NT2/D1 (cell line): ENCODE data around the gene ACMSD.
A peak's percentile ranks its signal among the peaks of the same experiment; 100 is the strongest.
"Not testable (repeated sequence)": the region's sequence is repeated elsewhere in the genome, so short reads cannot be mapped to it uniquely, and the experiment has no call there.

Experiments used
- DNase-seq: peaks from one replicate; pipeline ENCODE4 v3.0.0-alpha.2; 2011; ENCODE audit warnings: low read depth, low spot score
- H3K27me3 ChIP-seq: 2 replicates; pipeline ENCODE4 v1.6.0; 2011; ENCODE audit warnings: mild to moderate bottlenecking; ENCODE audit not compliant: insufficient read length, insufficient read depth
- H3K36me3 ChIP-seq: 2 replicates; pipeline ENCODE4 v1.6.1; 2011; ENCODE audit warnings: mild to moderate bottlenecking, low read length, mixed read lengths; ENCODE audit not compliant: insufficient read depth, insufficient read length
- H3K4me1 ChIP-seq: 2 replicates; pipeline ENCODE4 v1.5.1; 2011; ENCODE audit not compliant: insufficient read depth, insufficient read length
- H3K4me3 ChIP-seq: 2 replicates; pipeline ENCODE4 v1.5.1; 2011; ENCODE audit warnings: low read depth; ENCODE audit not compliant: insufficient read length
- H3K9ac ChIP-seq: 2 replicates; pipeline ENCODE4 v1.6.0; 2011; ENCODE audit warnings: low read depth; ENCODE audit not compliant: insufficient read length
- H3K9me3 ChIP-seq: 2 replicates; pipeline ENCODE4 v1.5.1; 2011; ENCODE audit warnings: mild to moderate bottlenecking, low read length; ENCODE audit not compliant: insufficient read depth
- SUZ12 ChIP-seq: IDR thresholded peaks from 2 replicates; pipeline ENCODE4 v1.6.1; 2011; ENCODE audit not compliant: insufficient read length, insufficient read depth; ENCODE audit errors: extremely low read depth
- YY1 ChIP-seq: IDR thresholded peaks from 2 replicates; pipeline ENCODE4 v1.6.1; 2011; ENCODE audit not compliant: insufficient read length, insufficient read depth
- ZNF274 ChIP-seq: IDR thresholded peaks from 2 replicates; pipeline ENCODE4 v1.6.1; 2011; ENCODE audit warnings: mild to moderate bottlenecking, low read depth, low read length

Gene ACMSD

DNA sequence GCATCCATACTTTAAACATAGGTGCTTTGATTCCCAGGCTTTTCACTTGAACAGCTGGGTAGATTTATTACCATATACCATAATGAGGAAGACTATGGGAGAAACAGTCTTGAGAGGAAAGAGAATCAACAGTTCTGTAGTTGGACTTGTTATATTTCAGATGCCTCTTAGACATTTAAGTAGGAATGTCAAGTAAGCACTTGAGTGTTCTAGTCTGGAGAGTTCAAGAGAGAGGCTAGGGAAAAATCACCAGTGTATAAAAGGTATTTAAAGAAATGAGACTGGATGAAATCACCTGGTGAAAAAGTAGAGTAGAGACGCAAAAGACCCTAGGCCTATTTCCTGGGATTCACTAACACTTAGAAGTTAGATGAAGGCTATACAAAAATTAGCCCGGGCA lies 66.8 kb downstream of the ACMSD start:
- Histone ChIP-seq H3K9ac (no peak overlapping the region), H3K36me3 (no peaks in the 10 kb centered on the region), H3K27me3 (no peaks in the 10 kb centered on the region), H3K4me3 (no peak overlapping the region), H3K9me3 (no peaks in the 10 kb centered on the region), H3K4me1 (no peaks in the 10 kb centered on the region)
- TF ChIP-seq SUZ12, result no peak
- TF ChIP-seq ZNF274, result no peak
- no peak for TF ChIP-seq YY1
- no peak for DNase-seq

DNA sequence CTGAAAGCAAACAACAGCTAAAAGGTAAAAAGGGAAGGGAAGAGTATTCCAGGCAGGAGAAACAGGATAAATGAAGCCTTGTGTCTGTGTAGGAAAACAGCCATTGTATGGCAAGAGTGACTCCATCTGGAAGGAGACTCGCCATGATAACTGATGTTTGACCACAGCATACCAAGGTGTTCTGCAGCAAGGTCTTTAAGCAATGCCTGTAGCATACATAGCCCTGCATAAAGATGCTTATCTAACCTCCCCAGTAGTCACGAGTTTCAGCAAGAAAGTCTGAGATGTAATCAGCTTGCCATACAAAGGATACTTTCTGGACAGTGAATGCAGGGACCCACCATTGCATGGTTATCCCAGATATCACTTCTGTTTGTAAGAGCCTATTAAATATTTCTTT lies 68.3 kb downstream of the ACMSD start:
- no peak for DNase-seq
- Histone ChIP-seq H3K9ac (no peak overlapping the region), H3K9me3 (no peaks in the 10 kb centered on the region), H3K36me3 (no peaks in the 10 kb centered on the region), H3K27me3 (no peaks in the 10 kb centered on the region), H3K4me3 (no peak overlapping the region), H3K4me1 (no peaks in the 10 kb centered on the region)
- TF ChIP-seq ZNF274 (no peak), YY1 (no peak), SUZ12 (no peak)

DNA sequence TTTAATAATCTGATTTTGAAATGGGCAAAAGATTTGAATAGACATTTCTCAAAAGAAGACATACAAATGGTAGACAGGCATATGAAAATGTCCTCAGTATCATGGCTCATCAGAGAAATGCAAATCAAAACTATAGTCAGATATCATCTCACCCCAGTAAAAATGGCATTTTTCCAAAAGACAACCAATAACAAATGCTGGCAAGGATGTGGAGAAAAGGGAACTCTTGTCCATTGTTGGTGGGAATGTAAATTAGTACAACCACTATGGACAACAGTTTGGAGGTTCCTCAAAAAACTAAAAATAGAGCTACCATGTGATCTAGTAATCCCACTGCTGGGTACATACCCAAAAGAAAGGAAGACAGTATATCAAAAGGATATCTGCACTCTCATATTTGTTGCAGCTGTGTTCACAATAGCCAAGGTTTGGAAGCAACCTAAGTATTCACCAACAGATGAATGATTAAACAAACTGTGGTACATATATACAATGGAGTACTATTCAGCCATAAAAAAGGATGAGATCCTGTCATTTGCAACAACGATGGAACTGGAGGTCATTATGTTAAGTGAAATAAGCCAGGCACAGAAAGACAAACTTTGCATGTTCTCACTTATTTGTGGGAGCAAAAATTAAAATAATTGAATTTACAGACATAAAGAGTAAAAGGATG lies 69.2 kb downstream of the ACMSD start:
- H3K9me3 ChIP-seq, H3K4me1 ChIP-seq, H3K9ac ChIP-seq, H3K4me3 ChIP-seq, H3K36me3 ChIP-seq, H3K27me3 ChIP-seq, DNase-seq: not testable (repeated sequence)

DNA sequence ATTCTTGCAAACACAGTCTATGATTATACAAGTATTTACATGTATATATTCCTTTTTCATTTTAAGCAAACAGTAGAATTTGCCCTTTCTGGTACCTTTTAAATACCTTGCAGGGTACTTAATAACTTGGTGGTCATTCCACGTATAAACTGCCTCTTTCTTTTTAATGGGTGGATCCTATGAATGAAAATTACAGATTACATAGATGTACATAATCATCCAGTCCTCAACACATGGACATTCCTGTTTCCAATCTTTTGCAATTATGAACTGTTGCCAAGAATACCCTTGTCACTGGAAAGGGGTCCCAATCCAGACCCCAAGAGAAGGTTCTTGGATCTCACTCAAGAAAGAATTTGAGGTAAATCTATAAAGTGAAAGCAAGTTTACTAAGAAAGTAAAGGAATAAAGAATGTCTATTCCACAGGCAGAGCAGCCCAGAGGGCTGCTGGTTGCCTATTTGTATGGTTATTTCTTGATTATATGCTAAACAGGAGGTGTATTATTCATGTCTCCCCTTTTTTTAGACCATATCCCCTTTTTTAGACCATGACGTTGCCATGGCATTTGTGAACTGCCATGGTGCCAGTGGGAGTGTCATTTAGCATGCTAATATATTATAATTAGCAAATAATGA lies 72.5 kb downstream of the ACMSD start:
- TF ChIP-seq YY1 (no peak), SUZ12 (no peak), ZNF274 (no peak)
- H3K9me3 ChIP-seq, result no peaks in the 10 kb centered on the region
- H3K9ac ChIP-seq, result no peak overlapping the region
- no peaks in the 10 kb centered on the region for H3K27me3 ChIP-seq
- no peaks in the 10 kb centered on the region for H3K4me1 ChIP-seq
- no peak overlapping the region for H3K4me3 ChIP-seq
- no peak for DNase-seq
- no peaks in the 10 kb centered on the region for H3K36me3 ChIP-seq

DNA sequence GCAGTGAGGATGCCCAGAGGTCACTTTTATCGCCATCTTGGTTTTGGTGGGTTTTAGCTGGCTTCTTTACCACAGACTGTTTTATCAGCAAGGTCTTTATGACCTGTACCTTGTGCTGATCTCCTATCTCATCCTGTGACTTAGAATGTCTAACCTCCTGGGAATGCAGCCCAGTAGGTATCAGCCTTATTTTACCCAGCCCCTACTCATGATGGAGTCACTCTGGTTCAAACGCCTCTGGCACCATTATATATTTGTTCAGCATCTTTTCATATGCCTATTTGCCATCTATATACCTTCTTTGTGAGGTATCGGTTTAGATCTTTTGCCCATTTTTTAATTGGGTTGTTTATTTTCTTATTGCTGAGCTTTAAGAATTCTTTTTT lies 73.0 kb downstream of the ACMSD start:
- Histone ChIP-seq H3K27me3 (no peaks in the 10 kb centered on the region), H3K4me3 (no peak overlapping the region), H3K4me1 (no peaks in the 10 kb centered on the region), H3K9ac (no peak overlapping the region), H3K9me3 (no peaks in the 10 kb centered on the region), H3K36me3 (no peaks in the 10 kb centered on the region)
- TF ChIP-seq SUZ12 (no peak), ZNF274 (no peak), YY1 (no peak)
- no peak for DNase-seq

DNA sequence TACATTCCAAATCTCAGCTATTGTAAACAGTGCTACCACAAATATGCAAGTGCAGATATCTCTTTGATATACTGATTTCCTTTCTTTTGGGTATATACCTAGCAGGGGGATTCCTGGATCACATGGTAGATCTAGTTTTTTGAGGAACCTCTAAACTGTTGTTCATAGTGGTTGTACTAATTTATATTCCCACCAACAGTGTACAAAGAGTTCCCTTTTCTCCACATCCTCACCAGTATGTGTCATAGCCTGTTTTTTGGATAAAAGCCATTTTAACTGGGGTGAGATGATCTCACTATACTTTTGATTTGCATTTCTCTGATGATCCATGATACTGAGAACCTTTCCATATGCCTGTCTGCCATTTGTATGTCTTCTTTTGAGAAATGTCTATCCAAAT lies 73.9 kb downstream of the ACMSD start:
- Histone ChIP-seq H3K9ac (no peak overlapping the region), H3K36me3 (no peaks in the 10 kb centered on the region), H3K9me3 (no peaks in the 10 kb centered on the region), H3K27me3 (no peaks in the 10 kb centered on the region), H3K4me1 (no peaks in the 10 kb centered on the region), H3K4me3 (no peak overlapping the region)
- DNase-seq, result no peak
- TF ChIP-seq SUZ12 (no peak), YY1 (no peak), ZNF274 (no peak)

DNA sequence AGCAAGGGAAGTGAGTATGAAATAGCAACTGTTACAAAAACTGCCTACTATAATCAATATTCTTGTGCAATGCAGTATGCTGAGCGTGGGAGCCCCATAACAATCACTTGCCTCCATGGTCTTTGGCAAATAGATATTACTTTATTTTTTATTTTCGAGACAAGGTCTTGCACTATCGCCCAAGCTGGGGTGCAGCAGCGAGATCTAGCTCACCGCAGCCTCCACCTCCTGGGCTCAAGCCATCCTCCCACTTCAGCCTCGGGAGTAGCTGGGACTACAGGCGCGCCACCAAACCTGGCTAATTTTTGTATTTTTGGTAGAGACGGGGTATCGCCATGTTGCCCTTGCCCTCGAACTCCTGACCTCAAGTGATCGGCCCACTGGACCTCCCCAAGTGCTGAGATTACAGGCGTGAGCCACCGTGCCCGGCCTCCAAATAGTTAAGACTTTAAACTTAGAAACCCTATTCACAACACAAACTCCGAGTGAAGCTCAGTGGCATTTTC lies 79.0 kb downstream of the ACMSD start:
- peaks cover 25% of the 10 kb centered on the region for H3K36me3 ChIP-seq
- H3K27me3 ChIP-seq, result no peaks in the 10 kb centered on the region
- H3K9me3 ChIP-seq, result no peaks in the 10 kb centered on the region
- no peaks in the 10 kb centered on the region for H3K4me1 ChIP-seq
- peak overlapping the region; percentile 65 for H3K9ac ChIP-seq
- H3K4me3 ChIP-seq, result peak overlapping the region; percentile 47
- TF ChIP-seq SUZ12 (no peak), YY1 (no peak), ZNF274 (no peak)
- DNase-seq, result no peak

DNA sequence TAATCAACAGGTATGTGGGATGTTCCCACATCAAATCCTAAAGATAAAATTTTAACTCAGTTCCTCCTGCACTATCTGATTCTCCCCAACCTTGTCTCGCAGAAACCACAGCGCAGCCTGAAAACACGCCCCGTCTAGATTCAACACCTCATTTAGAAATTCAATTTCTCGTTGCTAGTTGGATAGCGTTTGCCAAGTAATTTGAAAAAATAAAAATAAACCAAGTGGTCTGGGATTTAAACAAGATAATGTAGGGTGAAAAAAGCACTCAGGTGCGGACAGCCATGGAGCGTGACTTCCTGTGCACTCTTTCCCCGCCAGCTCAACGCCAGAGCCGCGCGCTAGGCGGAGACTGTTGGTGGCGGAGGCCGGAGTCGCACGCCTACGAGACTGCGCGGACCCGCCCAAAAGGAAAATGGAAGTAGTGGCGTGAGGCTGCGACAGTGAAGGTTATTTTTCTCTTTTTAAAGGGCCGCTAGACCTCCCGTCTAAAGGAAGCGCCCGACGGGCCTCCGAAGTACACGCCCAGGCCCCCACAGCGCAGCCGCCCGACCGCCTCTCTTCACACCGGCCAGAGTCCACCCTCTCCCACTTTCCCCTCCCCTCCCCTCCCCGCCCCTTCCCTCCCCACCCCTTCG lies 79.6 kb downstream of the ACMSD start:
- peak overlapping the region; percentile 47 for H3K4me3 ChIP-seq
- peak; percentile 78 for DNase-seq
- H3K9me3 ChIP-seq, result no peaks in the 10 kb centered on the region
- H3K9ac ChIP-seq, result peak overlapping the region; percentile 65
- peaks cover 25% of the 10 kb centered on the region for H3K36me3 ChIP-seq
- no peaks in the 10 kb centered on the region for H3K4me1 ChIP-seq
- H3K27me3 ChIP-seq, result no peaks in the 10 kb centered on the region
- TF ChIP-seq YY1, result no peak
- no peak for TF ChIP-seq SUZ12
- TF ChIP-seq ZNF274, result no peak
